Sigmoid colon (tissue), 7 donors: ENCODE data around the gene WDR75. TPM values are rescaled to one million over a fixed set of nuclear protein-coding genes. Genes with fewer than 3 reads are reported as not detected.

Experiments used
- DNase-seq: peaks from one replicate; pipeline ENCODE4 v3.0.0-alpha.2; 2019
- H3K27ac ChIP-seq, 4 donors: fragments of 200-600 bp; sonication (generic); one replicate each; pipeline ENCODE4 v1.5.1; 2016 to 2019; ENCODE audit warnings: mild to moderate bottlenecking in 1 of 4
- H3K27me3 ChIP-seq, 3 donors: fragments of 200-600 bp; sonication (generic); one replicate each; pipeline ENCODE4 v1.5.1; 2019; ENCODE audit warnings: mild to moderate bottlenecking in 1 of 3
- H3K36me3 ChIP-seq, 4 donors: fragments of 200-600 bp; sonication (generic); one replicate each; pipeline ENCODE4 v1.5.1; 2016 to 2019
- H3K4me1 ChIP-seq, 4 donors: fragments of 200-600 bp; sonication (generic); one replicate each; pipeline ENCODE4 v1.5.1; 2017 to 2019
- H3K4me3 ChIP-seq, 4 donors: fragments of 200-600 bp; sonication (generic); one replicate each; pipeline ENCODE4 v1.5.1; 2017 to 2019; ENCODE audit warnings: mild to moderate bottlenecking in 2 of 4, moderate library complexity in 1 of 4
- H3K9me3 ChIP-seq, 4 donors: fragments of 200-600 bp in 3 of 4; sonication (generic) in 3 of 4; one replicate each; pipeline versions ENCODE4 v1.5.1 to v1.6.1; 2013 to 2019
- EP300 ChIP-seq, 4 donors: sonication (generic); formaldehyde crosslinking; IDR thresholded peaks; one replicate each; pipeline ENCODE4 v1.6.1; 2017; ENCODE audit warnings: antibody characterized with exemption in 4 of 4
- POLR2A ChIP-seq, 2 donors: fragments of 450-650 bp; IDR thresholded peaks; one replicate each; pipeline ENCODE4 v1.6.1; 2016; ENCODE audit warnings: antibody characterized with exemption in 2 of 2, mild to moderate bottlenecking in 2 of 2, moderate library complexity in 2 of 2
- POLR2AphosphoS5 ChIP-seq, 4 donors: sonication (generic); formaldehyde crosslinking; IDR thresholded peaks; one replicate each; pipeline ENCODE4 v1.6.1; 2017; ENCODE audit warnings: antibody characterized with exemption in 4 of 4
- whole genome bisulfite sequencing, 2 donors: extraction: QIAGEN DNeasy Blood & Tissue Kit; methylation state at CpG; one replicate each; pipeline ENCODE4 v1.1.7; 2013; 5-methylcytosine and 5-hydroxymethylcytosine counted together
- intact Hi-C: fragments of 100-400 bp; cut with DNase I; formaldehyde crosslinking; loops from one replicate; pipeline ENCODE4 v1.15.1; 2023
- polyA plus RNA-seq, 3 donors: library from polyadenylated mRNA; stranded (reverse); fragments of 200-250 nt; gene quantifications; one replicate each; pipeline ENCODE4 v1.2.3, GENCODE V29; 2013
- total RNA-seq, 4 donors: library from RNA; depleted of rRNA; stranded (reverse); fragments of >200 nt; gene quantifications; one replicate each; pipeline ENCODE4 v1.1.0, GENCODE V29; 2016
- TF ChIP-seq, protein P1 (sequence below), 4 experiments: fragments of 450-650 bp in 3 of 4; fragments of 200-600 bp in 1 of 4; IDR thresholded peaks; one replicate each; pipeline ENCODE4 v1.5.1; 2016 to 2019; ENCODE audit warnings: antibody characterized with exemption in 4 of 4, mild to moderate bottlenecking in 3 of 4, moderate library complexity in 2 of 4
- donor health status: healthy with polysubstance abuse.
- donor health status: Bipolar disorder and iron deficiency.
- donor health status: healthy.

The WDR75 gene
- total and polyA plus RNA-seq, 7 donors: 7.6 to 43.5 (median 25.8) TPM

DNA sequence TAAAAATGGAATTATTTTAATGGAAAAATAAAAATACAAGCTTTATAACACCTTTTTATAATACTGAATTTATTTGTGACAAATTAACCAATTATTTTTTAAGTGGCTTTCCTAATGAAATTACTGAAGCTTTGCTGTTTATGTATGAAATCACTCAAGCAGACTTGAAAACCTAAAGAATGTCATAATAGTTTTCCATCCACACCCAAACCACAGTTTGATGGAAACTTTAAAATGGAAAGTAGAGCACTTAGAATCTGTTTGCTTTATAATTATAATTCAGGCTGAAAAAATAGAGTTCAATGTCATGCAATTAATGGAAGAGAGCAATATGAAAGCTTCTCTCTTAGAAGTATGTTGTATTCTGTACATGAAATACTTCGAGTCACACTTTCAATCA is 31.6 kb upstream of the WDR75 start:
- TF ChIP-seq EP300 (IDR thresholded peaks at IDR 0.05): no peak
- TF ChIP-seq POLR2A (IDR thresholded peaks at IDR 0.05): no peak
- H3K4me1 ChIP-seq: peaks cover 0 to 72% (median 50%) of the 10 kb centered on the region in 4 donors
- intact Hi-C loops: loop anchor here (5.0 to 10.0 kb wide), 5 partner anchors 62 to 625 kb away; partner anchors contain the start of gene COL5A2
- no peak overlapping the region for H3K4me3 ChIP-seq
- 72 to 80% methylated on average over 1 of the region's 1 CpG for WGBS, 2 donors
- H3K36me3 ChIP-seq: no peaks in the 10 kb centered on the region
- H3K27me3 ChIP-seq: no peaks in the 10 kb centered on the region
- no peak for DNase-seq
- H3K9me3 ChIP-seq: no peaks in the 10 kb centered on the region
- peak overlapping the region in 3 of 4 donors; percentile 60 to 84 (median 84) for H3K27ac ChIP-seq

GRCh38 chr2:189411860-189412259 is 29.4 kb upstream of the WDR75 start:
- peak overlapping the region; percentile 71 to 84 (median 82) for H3K27ac ChIP-seq
- intact Hi-C loops: loop anchor here (2.0 to 5.0 kb wide), 6 partner anchors 65 to 889 kb away; partner anchors contain the start of gene COL5A2

GRCh38 chr2:189412330-189412953 is 28.8 kb upstream of the WDR75 start:
- 44 to 53% methylated on average over 4 of the region's 4 CpGs for WGBS, 2 donors
- peak; percentile 70 for DNase-seq
- no peak overlapping the region for H3K4me3 ChIP-seq
- H3K4me1 ChIP-seq: peaks cover 0 to 53% (median 36%) of the 10 kb centered on the region in 4 donors
- intact Hi-C loops: loop anchor here (2.0 to 5.0 kb wide), 6 partner anchors 65 to 890 kb away; partner anchors contain the start of gene COL5A2
- TF ChIP-seq, protein P1, sequence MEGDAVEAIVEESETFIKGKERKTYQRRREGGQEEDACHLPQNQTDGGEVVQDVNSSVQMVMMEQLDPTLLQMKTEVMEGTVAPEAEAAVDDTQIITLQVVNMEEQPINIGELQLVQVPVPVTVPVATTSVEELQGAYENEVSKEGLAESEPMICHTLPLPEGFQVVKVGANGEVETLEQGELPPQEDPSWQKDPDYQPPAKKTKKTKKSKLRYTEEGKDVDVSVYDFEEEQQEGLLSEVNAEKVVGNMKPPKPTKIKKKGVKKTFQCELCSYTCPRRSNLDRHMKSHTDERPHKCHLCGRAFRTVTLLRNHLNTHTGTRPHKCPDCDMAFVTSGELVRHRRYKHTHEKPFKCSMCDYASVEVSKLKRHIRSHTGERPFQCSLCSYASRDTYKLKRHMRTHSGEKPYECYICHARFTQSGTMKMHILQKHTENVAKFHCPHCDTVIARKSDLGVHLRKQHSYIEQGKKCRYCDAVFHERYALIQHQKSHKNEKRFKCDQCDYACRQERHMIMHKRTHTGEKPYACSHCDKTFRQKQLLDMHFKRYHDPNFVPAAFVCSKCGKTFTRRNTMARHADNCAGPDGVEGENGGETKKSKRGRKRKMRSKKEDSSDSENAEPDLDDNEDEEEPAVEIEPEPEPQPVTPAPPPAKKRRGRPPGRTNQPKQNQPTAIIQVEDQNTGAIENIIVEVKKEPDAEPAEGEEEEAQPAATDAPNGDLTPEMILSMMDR (IDR thresholded peaks at IDR 0.05): peak; percentile 66 to 78 (median 68)
- TF ChIP-seq EP300 (IDR thresholded peaks at IDR 0.05) (no peak), POLR2A (IDR thresholded peaks at IDR 0.05) (no peak)
- H3K27me3 ChIP-seq: no peaks in the 10 kb centered on the region
- peak overlapping the region; percentile 71 to 84 (median 82) for H3K27ac ChIP-seq
- H3K9me3 ChIP-seq: no peaks in the 10 kb centered on the region
- no peaks in the 10 kb centered on the region for H3K36me3 ChIP-seq

More at GRCh38 chr2:189411860-189412259, 29.4 kb upstream of the WDR75 start:
- Histone ChIP-seq H3K4me3 (no peak overlapping the region), H3K27me3 (no peaks in the 10 kb centered on the region), H3K9me3 (no peaks in the 10 kb centered on the region), H3K36me3 (no peaks in the 10 kb centered on the region), H3K4me1 (peaks cover 0 to 59% (median 40%) of the 10 kb centered on the region in 4 donors)
- DNase-seq: peak; percentile 69
- WGBS, 2 donors: 47% methylated on average over 5 of the region's 5 CpGs
- TF ChIP-seq POLR2A (IDR thresholded peaks at IDR 0.05) (no peak), EP300 (IDR thresholded peaks at IDR 0.05) (peak; percentile 24 to 97 (median 91)), POLR2AphosphoS5 (IDR thresholded peaks at IDR 0.05) (peak; percentile 73 to 91 (median 89))

DNA sequence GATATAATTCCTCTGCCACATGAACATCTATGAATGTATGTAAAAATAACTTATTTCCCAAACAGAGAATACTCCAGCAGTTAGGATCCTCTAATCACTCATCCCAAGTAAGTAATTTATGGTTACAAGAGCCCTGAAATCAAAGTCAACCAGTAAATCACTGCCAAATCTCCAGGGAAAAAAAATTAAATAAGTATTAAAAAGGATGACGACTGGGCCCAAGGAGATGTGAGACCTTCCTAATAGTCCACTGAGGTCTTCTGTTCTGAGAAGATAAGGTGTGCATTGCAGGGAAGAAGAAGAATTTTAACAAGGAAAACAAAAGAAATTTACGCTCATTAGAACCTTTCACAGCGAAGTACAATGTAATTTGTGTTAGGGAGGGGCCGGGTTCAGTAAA is 28.0 kb upstream of the WDR75 start:
- 82 to 86% methylated on average over 4 of the region's 4 CpGs for WGBS, 2 donors
- Histone ChIP-seq H3K27ac (peak overlapping the region; percentile 55 to 84 (median 82)), H3K9me3 (no peaks in the 10 kb centered on the region), H3K4me1 (peaks cover 0 to 45% (median 28%) of the 10 kb centered on the region in 4 donors), H3K4me3 (no peak overlapping the region), H3K36me3 (no peaks in the 10 kb centered on the region), H3K27me3 (no peaks in the 10 kb centered on the region)
- intact Hi-C loops: loop anchor here (2.0 to 5.0 kb wide), 6 partner anchors 66 to 890 kb away; partner anchors contain the start of gene COL5A2
- DNase-seq: no peak
- no peak for TF ChIP-seq POLR2AphosphoS5 (IDR thresholded peaks at IDR 0.05)
- TF ChIP-seq EP300 (IDR thresholded peaks at IDR 0.05): no peak
- TF ChIP-seq, protein P1 (IDR thresholded peaks at IDR 0.05): no peak

DNA sequence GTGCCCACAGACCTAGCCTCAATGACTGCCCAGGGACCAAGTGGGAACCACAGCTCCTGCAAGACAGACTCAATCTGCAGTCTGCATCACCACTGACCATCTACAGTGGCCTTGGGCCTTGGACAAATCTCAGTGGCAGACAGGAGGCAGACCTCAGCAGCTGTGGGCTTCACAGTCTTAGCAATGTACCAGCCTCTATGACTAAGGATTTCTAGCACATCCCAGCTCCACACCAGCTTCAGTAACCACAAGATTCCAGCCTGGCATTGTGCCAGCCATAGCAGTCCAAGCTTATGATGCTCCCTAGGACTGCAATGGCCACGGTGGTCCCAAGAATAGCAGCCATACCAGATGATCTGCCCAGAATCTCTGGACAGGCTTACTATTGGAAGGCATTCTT is 19.6 kb upstream of the WDR75 start:
- no peaks in the 10 kb centered on the region for H3K27me3 ChIP-seq
- 81% methylated on average over 1 of the region's 1 CpG for WGBS, 2 donors
- H3K4me3 ChIP-seq: no peak overlapping the region
- no peak for DNase-seq
- no peaks in the 10 kb centered on the region for H3K4me1 ChIP-seq
- no peaks in the 10 kb centered on the region for H3K36me3 ChIP-seq
- H3K27ac ChIP-seq: no peak overlapping the region
- TF ChIP-seq, protein P1 (IDR thresholded peaks at IDR 0.05): no peak
- TF ChIP-seq EP300 (IDR thresholded peaks at IDR 0.05) (no peak), POLR2AphosphoS5 (IDR thresholded peaks at IDR 0.05) (no peak), POLR2A (IDR thresholded peaks at IDR 0.05) (no peak)
- intact Hi-C loops: no loop called here
- H3K9me3 ChIP-seq: no peaks in the 10 kb centered on the region
